HG03139 (cell line): ENCODE results near the gene PRDM15.

Source experiments
- ATAC-seq: cut with Tn5 transposase; IDR thresholded peaks from one replicate; pipeline ENCODE4 v1.9.1; 2021; ENCODE audit not compliant: unreplicated experiment

The PRDM15 gene

DNA sequence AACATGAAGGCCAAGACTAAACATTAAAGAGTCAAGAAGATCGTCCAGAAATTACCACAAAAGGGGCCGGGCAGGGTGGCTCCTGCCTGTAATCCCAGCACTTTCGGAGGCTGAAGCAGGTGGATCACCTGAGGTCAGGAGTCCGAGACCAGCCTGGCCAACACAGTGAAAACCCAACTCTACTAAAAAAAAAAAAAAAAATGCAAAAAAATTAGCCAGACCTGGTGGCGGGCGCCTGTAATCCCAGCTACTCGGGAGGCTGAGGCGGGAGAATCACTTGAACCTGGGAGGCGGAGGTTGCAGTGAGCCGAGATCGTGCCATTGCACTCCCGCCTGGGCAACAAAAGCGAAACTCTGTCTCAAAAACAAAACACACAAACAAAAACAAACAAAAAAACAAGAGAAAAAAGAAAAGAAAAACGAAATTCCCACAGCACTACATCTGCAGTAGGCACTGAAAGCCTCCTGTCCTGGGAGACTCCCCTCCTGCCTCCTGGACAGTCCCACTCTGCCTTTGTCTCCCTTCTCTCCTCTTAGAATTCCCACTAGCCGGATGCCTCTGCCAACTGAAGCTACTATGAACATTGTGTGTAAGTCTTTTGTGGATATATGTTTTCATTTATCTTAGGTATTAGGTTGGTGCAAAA lies 94.6 kb downstream of the PRDM15 start:
- no peak for ATAC-seq

DNA sequence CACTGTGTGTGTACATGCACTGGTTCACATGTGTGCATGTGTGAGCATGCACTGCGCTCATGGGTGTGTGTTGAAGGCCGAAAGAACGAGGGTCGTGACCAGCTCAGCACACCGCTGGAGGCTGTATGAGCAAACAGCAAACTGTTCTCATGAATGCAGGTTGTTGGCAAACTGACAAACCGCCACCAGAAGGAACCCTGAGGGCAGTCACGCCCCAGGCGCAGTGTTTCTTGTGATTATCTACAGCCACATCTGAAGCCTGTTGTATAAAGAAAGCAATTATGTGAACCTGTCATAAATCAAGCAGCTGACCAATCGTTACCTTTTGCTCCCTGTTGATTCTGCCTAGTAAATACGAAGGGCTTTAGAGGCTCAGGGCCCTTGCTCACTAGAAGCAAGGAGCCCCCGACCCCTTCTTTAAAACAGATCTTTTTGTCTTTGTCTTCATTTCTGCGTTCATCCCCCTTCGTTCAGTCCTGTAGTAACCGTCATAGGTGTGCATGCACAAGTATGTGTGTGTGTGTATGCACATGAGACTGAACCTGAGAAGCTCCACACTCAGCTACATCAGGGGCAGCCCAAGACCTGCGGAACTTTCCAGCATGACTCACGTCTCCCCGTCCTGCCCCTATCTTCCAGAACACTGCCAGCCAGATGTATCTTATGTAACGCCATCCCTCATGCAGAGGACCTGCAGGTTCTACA lies 95.5 kb downstream of the PRDM15 start:
- ATAC-seq = no peak

DNA sequence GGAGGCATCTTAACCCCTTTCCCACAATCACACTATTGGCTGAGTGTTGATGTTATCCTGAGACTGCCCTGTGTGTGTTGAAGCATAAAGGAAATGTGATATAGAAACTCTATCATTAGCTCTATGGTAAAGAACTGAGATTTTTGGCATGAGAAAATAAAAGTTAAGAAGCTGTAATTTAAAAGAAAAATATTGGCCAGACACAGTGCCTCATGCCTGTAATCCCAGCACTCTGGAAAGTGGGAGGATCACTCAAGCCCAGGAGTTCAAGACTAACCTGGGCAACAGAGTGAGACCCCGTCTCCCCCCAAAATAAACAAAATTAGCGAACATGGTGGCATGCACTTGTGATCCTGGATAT lies 98.1 kb downstream of the PRDM15 start:
- no peak for ATAC-seq

- ATAC-seq = no peak
These were observed 98.7 kb downstream of the PRDM15 start for GRCh38 chr21:41780337-41781049.

DNA sequence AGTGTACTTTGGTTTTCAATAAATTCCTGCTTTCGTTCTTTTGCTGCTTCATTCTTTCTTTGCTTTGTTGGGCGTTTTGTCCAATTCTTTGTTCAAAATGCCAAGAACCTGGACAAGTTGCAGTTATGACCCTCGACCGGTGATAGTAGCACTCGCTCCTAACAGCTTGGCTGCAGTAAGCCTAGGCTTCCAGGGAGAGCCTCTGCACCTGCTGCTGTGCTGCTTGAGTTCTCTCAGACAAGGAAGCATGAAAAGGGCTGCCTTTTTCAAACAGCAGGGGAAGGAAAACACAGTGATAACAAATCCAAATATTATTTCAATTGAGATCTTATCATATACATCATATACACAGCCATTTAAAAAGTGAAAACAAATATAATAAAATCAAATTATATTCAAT lies 99.5 kb downstream of the PRDM15 start:
- no peak for ATAC-seq

DNA sequence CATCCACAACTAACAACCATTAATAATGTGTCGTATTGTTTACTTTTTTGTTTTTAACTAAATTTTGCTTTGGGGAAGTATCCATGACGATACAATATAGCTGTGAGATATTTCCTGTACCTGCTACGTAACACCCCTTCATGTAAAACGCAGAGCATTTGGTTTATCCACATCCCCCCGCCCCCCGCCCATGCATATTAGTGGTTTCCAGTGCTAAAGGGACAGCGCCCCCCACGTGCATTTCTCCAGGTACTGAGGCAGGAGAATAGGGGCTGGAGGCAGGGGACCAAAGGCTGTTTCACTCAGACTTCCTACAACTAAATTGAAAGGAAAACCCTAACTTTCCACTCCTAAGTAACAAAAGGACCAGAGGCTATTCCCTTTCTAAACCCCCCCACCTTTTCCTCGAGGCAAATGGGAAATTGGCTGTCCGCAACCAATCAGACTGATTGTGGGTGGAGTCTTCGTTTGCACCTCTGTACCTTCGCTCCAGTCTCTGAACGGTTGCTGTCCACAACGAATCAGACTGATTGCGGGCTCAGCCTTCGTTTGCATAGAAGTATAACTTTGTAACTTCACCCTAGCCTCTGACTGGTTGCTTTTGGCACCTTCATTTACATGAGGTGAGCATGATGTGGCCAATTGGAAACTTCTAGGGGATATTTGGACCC lies 100.1 kb downstream of the PRDM15 start:
- no peak for ATAC-seq

DNA sequence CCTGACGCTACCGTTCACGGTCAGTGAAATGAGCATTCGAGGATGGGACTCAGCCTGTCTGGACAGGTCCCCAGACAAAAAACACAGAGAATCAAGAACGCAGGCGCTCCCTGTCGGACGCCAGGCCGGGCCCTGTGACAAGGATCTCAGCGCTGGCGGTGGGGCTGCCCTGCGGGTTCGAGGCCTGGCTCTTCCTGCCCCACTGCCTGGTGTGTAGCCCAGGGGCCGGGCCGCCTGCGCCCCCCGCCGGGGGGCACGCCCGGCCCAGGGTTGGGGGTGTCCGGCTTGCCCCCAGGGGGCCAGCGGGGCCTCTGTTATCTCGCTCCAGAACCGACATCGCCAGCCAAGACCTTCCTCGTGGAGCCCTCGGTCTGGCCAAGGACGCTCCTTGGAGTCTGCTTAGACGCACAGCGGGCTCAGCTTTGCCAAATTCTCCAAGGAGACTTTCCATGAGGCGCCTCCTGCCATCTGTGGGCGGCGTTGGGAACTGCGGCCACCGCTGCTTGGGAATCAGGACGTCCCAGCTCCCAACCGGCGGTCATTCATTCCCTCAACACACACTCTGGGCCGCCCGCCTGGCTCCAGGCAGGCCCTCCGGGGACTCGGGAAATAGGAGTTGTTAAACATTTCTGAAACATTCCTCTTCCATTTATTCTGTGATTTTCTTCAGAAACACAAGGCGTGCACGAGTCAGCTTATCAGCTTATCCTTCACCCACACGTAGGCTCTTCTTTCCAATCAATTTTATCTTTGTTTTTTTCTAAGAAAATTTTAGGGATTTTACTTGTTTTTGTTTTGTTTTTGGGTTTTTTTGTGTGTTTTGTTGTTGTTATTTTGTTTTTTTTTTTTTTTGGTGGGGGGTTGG lies 101.0 kb downstream of the PRDM15 start:
- ATAC-seq = no peak

- no peak for ATAC-seq
These were observed 102.4 kb downstream of the PRDM15 start for GRCh38 chr21:41776778-41777177.

DNA sequence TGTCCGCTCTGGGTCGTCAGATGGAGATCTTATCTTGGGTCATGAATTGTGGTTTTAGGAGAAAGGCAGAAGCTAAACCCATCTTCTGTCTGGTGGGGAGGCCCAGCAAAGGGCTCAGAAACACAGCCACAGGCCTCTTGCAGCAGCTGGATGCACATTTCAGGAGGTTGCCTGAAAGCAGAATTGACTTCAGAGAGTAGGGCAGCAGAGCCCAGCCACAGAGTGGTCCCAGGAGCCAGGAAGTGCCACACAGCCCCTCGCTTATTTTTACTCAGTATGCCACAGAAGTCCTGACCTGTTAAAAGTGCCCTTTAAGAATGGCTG lies 104.0 kb downstream of the PRDM15 start:
- ATAC-seq = no peak

- ATAC-seq = no peak
These were observed 104.5 kb downstream of the PRDM15 start for GRCh38 chr21:41774467-41775148.

DNA sequence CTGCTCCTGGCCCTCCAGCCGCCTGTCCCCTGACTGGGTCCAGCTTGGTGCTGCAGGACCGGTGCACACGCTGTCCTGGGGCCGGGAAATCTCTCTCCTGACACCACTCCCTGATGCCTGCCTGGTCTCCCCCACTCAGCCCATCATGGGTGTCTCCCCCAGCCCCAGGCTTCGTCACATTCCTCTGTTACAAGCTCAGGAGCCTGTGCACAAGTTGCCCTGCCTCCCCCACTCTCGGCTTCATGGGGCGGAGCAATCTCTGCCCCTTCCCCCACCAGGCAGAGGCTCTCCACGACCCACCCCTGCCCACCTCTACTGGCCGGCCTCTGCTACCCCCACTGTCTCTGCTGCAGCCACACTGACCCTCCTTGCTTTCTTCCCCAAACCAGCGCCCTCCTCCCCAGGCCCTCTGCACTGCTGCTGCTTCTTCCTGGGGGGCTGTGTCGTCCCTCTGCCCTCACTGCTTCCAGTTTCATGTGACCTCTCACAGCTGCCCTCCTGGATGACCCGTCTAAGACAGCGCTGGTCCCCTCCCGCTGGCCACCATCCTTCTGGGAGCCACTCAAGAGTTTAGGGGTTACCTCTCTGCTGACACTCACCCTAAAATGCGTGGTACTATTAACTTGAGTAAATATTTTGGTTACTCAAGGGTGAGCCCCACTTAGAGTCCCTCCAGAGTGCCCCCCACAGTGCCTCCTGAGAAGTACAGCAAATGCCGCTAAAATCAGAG lies 106.6 kb downstream of the PRDM15 start:
- ATAC-seq = no peak

GRCh38 chr21:41771625-41771945 lies 107.6 kb downstream of the PRDM15 start:
- ATAC-seq = no peak

DNA sequence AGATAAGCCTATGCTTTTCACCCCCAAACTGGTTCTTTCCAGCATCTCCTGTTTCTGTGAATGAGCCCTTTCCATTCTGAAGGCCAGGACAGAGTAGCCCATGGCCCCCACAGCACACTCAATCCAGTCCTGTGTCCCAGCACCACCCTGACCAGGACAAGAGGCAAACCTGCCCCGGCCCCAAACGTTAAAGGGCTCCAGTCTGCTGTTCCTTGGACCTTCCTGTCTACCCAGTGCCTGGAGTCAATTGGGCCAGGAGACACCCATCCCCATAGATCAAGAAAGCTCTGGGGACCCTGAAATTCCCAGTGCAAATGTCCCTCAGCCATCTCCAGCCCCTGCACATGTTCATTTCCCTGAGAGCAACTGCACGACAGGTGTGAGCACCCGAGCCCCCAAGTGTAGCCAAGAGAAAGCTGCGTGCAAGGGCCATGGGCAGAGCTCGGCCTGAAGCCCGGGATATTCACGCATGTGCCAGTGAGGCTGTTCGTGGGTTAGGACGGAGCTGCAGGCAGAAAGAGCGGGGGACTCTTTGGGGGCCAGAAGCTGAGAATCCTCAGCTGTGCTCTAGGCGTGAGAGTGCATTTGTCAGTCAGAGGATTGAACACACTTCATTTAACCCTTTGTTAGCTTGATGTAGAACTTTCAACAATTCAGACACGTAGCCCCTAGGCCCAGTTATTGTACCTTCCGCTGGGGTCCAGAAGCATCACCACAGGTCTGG lies 108.1 kb downstream of the PRDM15 start:
- no peak for ATAC-seq

DNA sequence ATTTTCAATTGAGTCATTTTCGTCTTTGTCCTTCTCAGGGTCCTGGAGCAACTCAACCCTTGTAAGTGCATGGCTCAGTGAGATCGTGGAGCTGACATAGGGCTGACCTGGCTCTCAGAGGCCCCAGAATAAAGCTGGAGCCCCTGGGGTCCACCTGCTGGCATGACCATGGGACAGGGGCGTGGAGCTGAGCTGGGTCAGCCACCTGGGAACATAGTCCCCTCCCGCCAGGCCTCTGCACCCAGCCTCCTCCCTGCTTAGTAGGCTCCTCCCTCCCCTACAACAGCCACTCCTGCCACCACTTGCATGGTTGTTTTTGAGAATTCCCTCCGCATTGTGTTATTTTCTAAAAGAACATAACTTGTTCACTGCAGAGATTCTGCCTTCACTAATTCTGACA lies 109.2 kb downstream of the PRDM15 start:
- no peak for ATAC-seq

DNA sequence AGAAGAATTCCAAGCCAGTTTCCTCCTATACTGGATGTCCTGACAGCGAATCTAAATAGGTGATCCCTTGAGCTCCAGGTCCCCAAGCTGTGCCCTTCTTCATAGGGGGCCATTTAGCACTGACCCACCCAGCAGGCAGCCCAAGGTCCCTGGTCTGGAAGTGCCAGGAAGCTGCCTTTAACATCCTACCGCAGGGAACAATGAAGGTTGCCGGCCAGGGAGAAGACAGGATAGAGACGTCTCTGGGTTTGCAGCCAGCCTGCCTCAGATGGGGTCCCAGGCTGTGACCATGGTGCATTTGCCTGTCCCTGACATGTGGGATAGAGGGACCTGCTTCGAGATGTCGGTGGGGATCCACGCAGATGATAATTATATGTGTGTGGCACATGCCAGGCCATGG lies 109.6 kb downstream of the PRDM15 start:
- no peak for ATAC-seq

- ATAC-seq = no peak
These were observed 110.0 kb downstream of the PRDM15 start for GRCh38 chr21:41769111-41769510.

- ATAC-seq = no peak
These were observed 110.6 kb downstream of the PRDM15 start for GRCh38 chr21:41768437-41769042.

GRCh38 chr21:41767606-41768436 lies 111.3 kb downstream of the PRDM15 start:
- ATAC-seq = no peak
